ENCODE results near the gene OCSTAMP. TPM values are rescaled to one million over a fixed set of nuclear protein-coding genes. Genes with fewer than 3 reads are reported as not detected.

The OCSTAMP gene
- total RNA-seq, 3 donors from 2014 or later = 0.32 TPM; not detected in 2

- Histone ChIP-seq H3K4me3 (no peak overlapping the region), H3K9me3 (no peaks in the 10 kb centered on the region), H3K27me3 (peaks cover 0 to 6% of the 10 kb centered on the region in 2 donors), H3K27ac (no peak overlapping the region), H3K36me3 (no peaks in the 10 kb centered on the region), H3K4me1 (no peaks in the 10 kb centered on the region)
- intact Hi-C loops (cut with DNase I; ENCODE audit: low total_unique reads) = no loop called here
- no peak for DNase-seq (ENCODE audit: low spot score in 2 of 2)
- TF ChIP-seq, protein P1, sequence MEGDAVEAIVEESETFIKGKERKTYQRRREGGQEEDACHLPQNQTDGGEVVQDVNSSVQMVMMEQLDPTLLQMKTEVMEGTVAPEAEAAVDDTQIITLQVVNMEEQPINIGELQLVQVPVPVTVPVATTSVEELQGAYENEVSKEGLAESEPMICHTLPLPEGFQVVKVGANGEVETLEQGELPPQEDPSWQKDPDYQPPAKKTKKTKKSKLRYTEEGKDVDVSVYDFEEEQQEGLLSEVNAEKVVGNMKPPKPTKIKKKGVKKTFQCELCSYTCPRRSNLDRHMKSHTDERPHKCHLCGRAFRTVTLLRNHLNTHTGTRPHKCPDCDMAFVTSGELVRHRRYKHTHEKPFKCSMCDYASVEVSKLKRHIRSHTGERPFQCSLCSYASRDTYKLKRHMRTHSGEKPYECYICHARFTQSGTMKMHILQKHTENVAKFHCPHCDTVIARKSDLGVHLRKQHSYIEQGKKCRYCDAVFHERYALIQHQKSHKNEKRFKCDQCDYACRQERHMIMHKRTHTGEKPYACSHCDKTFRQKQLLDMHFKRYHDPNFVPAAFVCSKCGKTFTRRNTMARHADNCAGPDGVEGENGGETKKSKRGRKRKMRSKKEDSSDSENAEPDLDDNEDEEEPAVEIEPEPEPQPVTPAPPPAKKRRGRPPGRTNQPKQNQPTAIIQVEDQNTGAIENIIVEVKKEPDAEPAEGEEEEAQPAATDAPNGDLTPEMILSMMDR (IDR thresholded peaks at IDR 0.05) = no peak
- TF ChIP-seq POLR2AphosphoS5 (IDR thresholded peaks at IDR 0.05) (no peak), POLR2A (IDR thresholded peaks at IDR 0.05) (no peak)
Measured at GRCh38 chr20:46552460-46553420, 2.3 kb upstream of the OCSTAMP start.

DNA sequence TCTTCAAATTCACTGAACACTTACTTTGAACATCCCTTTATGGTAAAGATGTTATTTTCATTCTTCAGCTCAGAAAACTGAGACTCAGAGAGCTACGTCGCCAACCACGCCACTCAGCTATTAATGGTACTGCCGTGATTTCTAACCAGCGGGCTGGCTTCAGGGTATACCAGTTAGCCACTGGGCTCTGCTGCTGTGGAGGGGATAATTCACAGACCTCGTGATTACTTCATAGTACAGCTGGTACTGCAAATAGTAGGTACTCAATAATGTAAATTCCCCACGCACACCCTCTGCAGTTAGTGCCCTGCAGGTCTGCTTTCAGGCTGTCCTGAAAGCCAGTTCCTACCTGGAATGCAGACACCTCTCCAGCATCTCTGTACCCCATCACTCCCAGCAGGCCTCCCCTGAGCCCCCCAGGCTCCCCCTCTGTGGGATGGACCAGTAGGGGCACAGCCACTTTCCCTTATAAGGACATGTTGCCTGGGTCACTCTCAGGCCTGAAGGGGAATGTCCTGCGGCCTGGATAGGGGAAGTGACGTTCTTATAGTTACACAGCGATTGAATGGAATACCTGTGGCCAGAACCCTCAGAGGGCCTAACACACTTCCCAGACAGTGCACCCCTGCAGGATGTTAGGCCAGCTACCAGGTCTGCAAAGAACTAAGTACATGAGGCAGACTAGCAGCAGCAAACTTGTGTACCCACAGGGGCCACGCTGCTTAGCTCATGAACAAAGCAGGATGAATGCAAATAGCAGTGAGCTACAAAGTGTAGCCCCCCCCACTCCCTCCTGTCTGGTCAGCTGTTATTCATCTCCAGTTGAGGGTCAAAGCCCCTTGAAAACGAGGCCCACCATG, 1.3 kb upstream of the OCSTAMP start:
- TF ChIP-seq POLR2AphosphoS5 (IDR thresholded peaks at IDR 0.05) (no peak), POLR2A (IDR thresholded peaks at IDR 0.05) (no peak)
- TF ChIP-seq, protein P1 (IDR thresholded peaks at IDR 0.05) = no peak

GRCh38 chr20:46549188-46549972, 1.1 kb downstream of the OCSTAMP start:
- Histone ChIP-seq H3K27me3 (peaks cover 0 to 19% of the 10 kb centered on the region in 2 donors), H3K27ac (no peak overlapping the region), H3K4me1 (no peaks in the 10 kb centered on the region), H3K9me3 (no peaks in the 10 kb centered on the region), H3K4me3 (no peak overlapping the region), H3K36me3 (no peaks in the 10 kb centered on the region)
- no peak for TF ChIP-seq POLR2A (IDR thresholded peaks at IDR 0.05)
- DNase-seq (ENCODE audit: low spot score in 2 of 2) = no peak
- intact Hi-C loops (cut with DNase I; ENCODE audit: low total_unique reads) = no loop called here

More for the DNA sequence above, 1.3 kb upstream of the OCSTAMP start:
- Histone ChIP-seq H3K9me3 (no peaks in the 10 kb centered on the region), H3K27me3 (peaks cover 0 to 8% of the 10 kb centered on the region in 2 donors), H3K27ac (no peak overlapping the region), H3K4me3 (no peak overlapping the region), H3K4me1 (no peaks in the 10 kb centered on the region), H3K36me3 (no peaks in the 10 kb centered on the region)
- no peak for DNase-seq (ENCODE audit: low spot score in 2 of 2)
- intact Hi-C loops (cut with DNase I; ENCODE audit: low total_unique reads) = no loop called here

DNA sequence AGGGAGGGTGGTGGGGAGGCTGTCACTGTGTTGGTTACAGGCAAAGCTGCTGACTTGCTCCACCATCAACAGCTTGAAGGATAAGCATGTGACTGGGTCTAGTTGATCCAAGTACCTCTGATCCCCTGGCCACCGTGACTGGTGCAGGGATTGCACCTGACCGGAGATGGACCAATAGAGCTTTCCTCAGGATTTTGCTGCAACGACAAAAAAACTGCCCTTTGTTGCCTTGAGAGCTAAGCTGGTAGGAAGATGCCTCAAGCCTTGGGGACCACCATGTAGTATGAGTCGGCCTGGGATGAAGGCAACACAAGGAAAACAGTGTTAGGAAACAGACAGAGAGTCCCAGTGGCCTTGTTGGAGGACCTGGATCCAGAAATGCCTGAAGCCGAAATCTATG, 1.8 kb downstream of the OCSTAMP start:
- peaks cover 0 to 19% of the 10 kb centered on the region in 2 donors for H3K27me3 ChIP-seq
- H3K27ac ChIP-seq = no peak overlapping the region
- H3K4me1 ChIP-seq = no peaks in the 10 kb centered on the region
- H3K4me3 ChIP-seq = no peak overlapping the region
- no peak for TF ChIP-seq POLR2A (IDR thresholded peaks at IDR 0.05)
- no peak for TF ChIP-seq POLR2AphosphoS5 (IDR thresholded peaks at IDR 0.05)
- TF ChIP-seq, protein P1 (IDR thresholded peaks at IDR 0.05) = no peak
- intact Hi-C loops (cut with DNase I; ENCODE audit: low total_unique reads) = no loop called here
- DNase-seq (ENCODE audit: low spot score in 2 of 2) = no peak
- no peaks in the 10 kb centered on the region for H3K36me3 ChIP-seq
- no peaks in the 10 kb centered on the region for H3K9me3 ChIP-seq

- Histone ChIP-seq H3K4me1 (no peaks in the 10 kb centered on the region), H3K27me3 (peaks cover 0 to 19% of the 10 kb centered on the region in 2 donors), H3K9me3 (no peaks in the 10 kb centered on the region), H3K36me3 (no peaks in the 10 kb centered on the region), H3K4me3 (no peak overlapping the region), H3K27ac (no peak overlapping the region)
- TF ChIP-seq POLR2AphosphoS5 (IDR thresholded peaks at IDR 0.05) = no peak
- TF ChIP-seq POLR2A (IDR thresholded peaks at IDR 0.05) = no peak
- TF ChIP-seq, protein P1 (IDR thresholded peaks at IDR 0.05) = no peak
- DNase-seq (ENCODE audit: low spot score in 2 of 2) = no peak
- intact Hi-C loops (cut with DNase I; ENCODE audit: low total_unique reads) = no loop called here
Measured at GRCh38 chr20:46547995-46548394, 2.5 kb downstream of the OCSTAMP start.
